Measurements from ENCODE around the gene ZNF451.

Gene ZNF451

GRCh38 chr6:57116776-57117175, 26.8 kb downstream of the ZNF451 start:
- no peaks in the 10 kb centered on the region for H3K36me3 ChIP-seq (ENCODE audit: control insufficient read depth in 5 of 5, insufficient read depth in 5 of 5, low read length in 5 of 5)
- H3K9ac ChIP-seq (ENCODE audit: low read length in 5 of 5): no peak overlapping the region
- no peak overlapping the region for H3K27ac ChIP-seq (ENCODE audit: low read depth, low read length)
- no peaks in the 10 kb centered on the region for H3K9me3 ChIP-seq (ENCODE audit: control insufficient read depth in 5 of 5, low read length in 5 of 5)
- no peaks in the 10 kb centered on the region for H3K4me1 ChIP-seq (ENCODE audit: control insufficient read depth in 5 of 5, insufficient read depth in 5 of 5, low read length in 5 of 5)
- H3K4me3 ChIP-seq (ENCODE audit: low read depth in 1 of 5, low read length in 5 of 5): no peak overlapping the region
- no peaks in the 10 kb centered on the region for H3K27me3 ChIP-seq (ENCODE audit: control insufficient read depth in 5 of 5, insufficient read depth in 4 of 5, low read length in 5 of 5)

- Histone ChIP-seq H3K9ac (ENCODE audit: low read length in 5 of 5) (no peak overlapping the region), H3K9me3 (ENCODE audit: control insufficient read depth in 5 of 5, low read length in 5 of 5) (no peaks in the 10 kb centered on the region)
Measured at GRCh38 chr6:57117796-57118195, 27.8 kb downstream of the ZNF451 start.

GRCh38 chr6:57123111-57123510, 33.1 kb downstream of the ZNF451 start:
- no peak overlapping the region for H3K27ac ChIP-seq (ENCODE audit: low read depth, low read length)
- peaks cover 0 to 5% (median 0%) of the 10 kb centered on the region in 5 donors for H3K36me3 ChIP-seq (ENCODE audit: control insufficient read depth in 5 of 5, insufficient read depth in 5 of 5, low read length in 5 of 5)
- peaks cover 0 to 3% (median 0%) of the 10 kb centered on the region in 5 donors for H3K9me3 ChIP-seq (ENCODE audit: control insufficient read depth in 5 of 5, low read length in 5 of 5)
- H3K27me3 ChIP-seq (ENCODE audit: control insufficient read depth in 5 of 5, insufficient read depth in 4 of 5, low read length in 5 of 5): no peaks in the 10 kb centered on the region
- no peak overlapping the region for H3K9ac ChIP-seq (ENCODE audit: low read length in 5 of 5)
- H3K4me3 ChIP-seq (ENCODE audit: low read depth in 1 of 5, low read length in 5 of 5): no peak overlapping the region
- H3K4me1 ChIP-seq (ENCODE audit: control insufficient read depth in 5 of 5, insufficient read depth in 5 of 5, low read length in 5 of 5): no peaks in the 10 kb centered on the region

More at GRCh38 chr6:57117796-57118195, 27.8 kb downstream of the ZNF451 start:
- H3K4me3 ChIP-seq (ENCODE audit: low read depth in 1 of 5, low read length in 5 of 5): no peak overlapping the region
- H3K27me3 ChIP-seq (ENCODE audit: control insufficient read depth in 5 of 5, insufficient read depth in 4 of 5, low read length in 5 of 5): no peaks in the 10 kb centered on the region
- no peak overlapping the region for H3K27ac ChIP-seq (ENCODE audit: low read depth, low read length)
- H3K4me1 ChIP-seq (ENCODE audit: control insufficient read depth in 5 of 5, insufficient read depth in 5 of 5, low read length in 5 of 5): no peaks in the 10 kb centered on the region
- no peaks in the 10 kb centered on the region for H3K36me3 ChIP-seq (ENCODE audit: control insufficient read depth in 5 of 5, insufficient read depth in 5 of 5, low read length in 5 of 5)

- H3K4me1 ChIP-seq (ENCODE audit: control insufficient read depth in 5 of 5, insufficient read depth in 5 of 5, low read length in 5 of 5): no peaks in the 10 kb centered on the region
- peaks cover 3 to 26% (median 4%) of the 10 kb centered on the region in 5 donors for H3K36me3 ChIP-seq (ENCODE audit: control insufficient read depth in 5 of 5, insufficient read depth in 5 of 5, low read length in 5 of 5)
- no peak overlapping the region for H3K27ac ChIP-seq (ENCODE audit: low read depth, low read length)
- no peak overlapping the region for H3K4me3 ChIP-seq (ENCODE audit: low read depth in 1 of 5, low read length in 5 of 5)
- peaks cover 0 to 3% (median 0%) of the 10 kb centered on the region in 5 donors for H3K9me3 ChIP-seq (ENCODE audit: control insufficient read depth in 5 of 5, low read length in 5 of 5)
- no peak overlapping the region for H3K9ac ChIP-seq (ENCODE audit: low read length in 5 of 5)
- H3K27me3 ChIP-seq (ENCODE audit: control insufficient read depth in 5 of 5, insufficient read depth in 4 of 5, low read length in 5 of 5): no peaks in the 10 kb centered on the region
Measured at GRCh38 chr6:57127763-57128162, 37.8 kb downstream of the ZNF451 start.

GRCh38 chr6:57130661-57131177, 40.7 kb downstream of the ZNF451 start:
- Histone ChIP-seq H3K9me3 (ENCODE audit: control insufficient read depth in 5 of 5, low read length in 5 of 5) (no peaks in the 10 kb centered on the region), H3K4me3 (ENCODE audit: low read depth in 1 of 5, low read length in 5 of 5) (no peak overlapping the region), H3K9ac (ENCODE audit: low read length in 5 of 5) (no peak overlapping the region), H3K36me3 (ENCODE audit: control insufficient read depth in 5 of 5, insufficient read depth in 5 of 5, low read length in 5 of 5) (peaks cover 16 to 42% (median 24%) of the 10 kb centered on the region in 5 donors), H3K4me1 (ENCODE audit: control insufficient read depth in 5 of 5, insufficient read depth in 5 of 5, low read length in 5 of 5) (no peaks in the 10 kb centered on the region), H3K27ac (ENCODE audit: low read depth, low read length) (no peak overlapping the region), H3K27me3 (ENCODE audit: control insufficient read depth in 5 of 5, insufficient read depth in 4 of 5, low read length in 5 of 5) (no peaks in the 10 kb centered on the region)

GRCh38 chr6:57134954-57135353, 45.0 kb downstream of the ZNF451 start:
- Histone ChIP-seq H3K27ac (ENCODE audit: low read depth, low read length) (no peak overlapping the region), H3K9me3 (ENCODE audit: control insufficient read depth in 5 of 5, low read length in 5 of 5) (no peaks in the 10 kb centered on the region), H3K36me3 (ENCODE audit: control insufficient read depth in 5 of 5, insufficient read depth in 5 of 5, low read length in 5 of 5) (peaks cover 22 to 55% (median 32%) of the 10 kb centered on the region in 5 donors), H3K9ac (ENCODE audit: low read length in 5 of 5) (no peak overlapping the region), H3K4me3 (ENCODE audit: low read depth in 1 of 5, low read length in 5 of 5) (no peak overlapping the region), H3K4me1 (ENCODE audit: control insufficient read depth in 5 of 5, insufficient read depth in 5 of 5, low read length in 5 of 5) (no peaks in the 10 kb centered on the region), H3K27me3 (ENCODE audit: control insufficient read depth in 5 of 5, insufficient read depth in 4 of 5, low read length in 5 of 5) (no peaks in the 10 kb centered on the region)

- Histone ChIP-seq H3K4me3 (ENCODE audit: low read depth in 1 of 5, low read length in 5 of 5) (no peak overlapping the region), H3K9ac (ENCODE audit: low read length in 5 of 5) (no peak overlapping the region), H3K36me3 (ENCODE audit: control insufficient read depth in 5 of 5, insufficient read depth in 5 of 5, low read length in 5 of 5) (peaks cover 22 to 54% (median 32%) of the 10 kb centered on the region in 5 donors), H3K9me3 (ENCODE audit: control insufficient read depth in 5 of 5, low read length in 5 of 5) (no peaks in the 10 kb centered on the region), H3K27me3 (ENCODE audit: control insufficient read depth in 5 of 5, insufficient read depth in 4 of 5, low read length in 5 of 5) (no peaks in the 10 kb centered on the region), H3K27ac (ENCODE audit: low read depth, low read length) (no peak overlapping the region), H3K4me1 (ENCODE audit: control insufficient read depth in 5 of 5, insufficient read depth in 5 of 5, low read length in 5 of 5) (no peaks in the 10 kb centered on the region)
Measured at GRCh38 chr6:57135885-57136284, 45.9 kb downstream of the ZNF451 start.

- Histone ChIP-seq H3K9ac (ENCODE audit: low read length in 5 of 5) (no peak overlapping the region), H3K36me3 (ENCODE audit: control insufficient read depth in 5 of 5, insufficient read depth in 5 of 5, low read length in 5 of 5) (peaks cover 28 to 57% (median 40%) of the 10 kb centered on the region in 5 donors), H3K4me3 (ENCODE audit: low read depth in 1 of 5, low read length in 5 of 5) (no peak overlapping the region), H3K4me1 (ENCODE audit: control insufficient read depth in 5 of 5, insufficient read depth in 5 of 5, low read length in 5 of 5) (no peaks in the 10 kb centered on the region), H3K9me3 (ENCODE audit: control insufficient read depth in 5 of 5, low read length in 5 of 5) (no peaks in the 10 kb centered on the region), H3K27me3 (ENCODE audit: control insufficient read depth in 5 of 5, insufficient read depth in 4 of 5, low read length in 5 of 5) (no peaks in the 10 kb centered on the region), H3K27ac (ENCODE audit: low read depth, low read length) (no peak overlapping the region)
Measured at GRCh38 chr6:57137350-57137749, 47.4 kb downstream of the ZNF451 start.

- H3K9me3 ChIP-seq (ENCODE audit: control insufficient read depth in 5 of 5, low read length in 5 of 5): no peaks in the 10 kb centered on the region
- H3K4me1 ChIP-seq (ENCODE audit: control insufficient read depth in 5 of 5, insufficient read depth in 5 of 5, low read length in 5 of 5): no peaks in the 10 kb centered on the region
- no peak overlapping the region for H3K27ac ChIP-seq (ENCODE audit: low read depth, low read length)
- H3K9ac ChIP-seq (ENCODE audit: low read length in 5 of 5): no peak overlapping the region
- peaks cover 28 to 60% (median 42%) of the 10 kb centered on the region in 5 donors for H3K36me3 ChIP-seq (ENCODE audit: control insufficient read depth in 5 of 5, insufficient read depth in 5 of 5, low read length in 5 of 5)
- H3K4me3 ChIP-seq (ENCODE audit: low read depth in 1 of 5, low read length in 5 of 5): no peak overlapping the region
- H3K27me3 ChIP-seq (ENCODE audit: control insufficient read depth in 5 of 5, insufficient read depth in 4 of 5, low read length in 5 of 5): no peaks in the 10 kb centered on the region
Measured at GRCh38 chr6:57138026-57138425, 48.0 kb downstream of the ZNF451 start.

- Histone ChIP-seq H3K4me3 (ENCODE audit: low read depth in 1 of 5, low read length in 5 of 5) (no peak overlapping the region), H3K4me1 (ENCODE audit: control insufficient read depth in 5 of 5, insufficient read depth in 5 of 5, low read length in 5 of 5) (no peaks in the 10 kb centered on the region), H3K27me3 (ENCODE audit: control insufficient read depth in 5 of 5, insufficient read depth in 4 of 5, low read length in 5 of 5) (no peaks in the 10 kb centered on the region), H3K9me3 (ENCODE audit: control insufficient read depth in 5 of 5, low read length in 5 of 5) (no peaks in the 10 kb centered on the region), H3K9ac (ENCODE audit: low read length in 5 of 5) (no peak overlapping the region), H3K36me3 (ENCODE audit: control insufficient read depth in 5 of 5, insufficient read depth in 5 of 5, low read length in 5 of 5) (peaks cover 13 to 46% (median 21%) of the 10 kb centered on the region in 5 donors), H3K27ac (ENCODE audit: low read depth, low read length) (no peak overlapping the region)
Measured at GRCh38 chr6:57141451-57142177, 51.6 kb downstream of the ZNF451 start.

Measured in subcutaneous abdominal adipose tissue (tissue), 5 donors.